Fibroblast of pulmonary artery (primary cell): ENCODE results near the gene C12orf50.

ENCODE experiments used
- DNase-seq: peaks from one replicate; pipeline ENCODE4 v3.0.0-alpha.2; 2010; ENCODE audit warnings: low read depth
- H3K4me3 ChIP-seq: replicated peaks from 2 replicates; pipeline ENCODE4 v1.5.1; 2011; ENCODE audit warnings: low read depth, mild to moderate bottlenecking, control low read depth, low read length, moderate library complexity
- TF ChIP-seq, protein P1 (sequence below): IDR thresholded peaks from 2 replicates; pipeline ENCODE4 v1.5.1; 2011; ENCODE audit warnings: mild to moderate bottlenecking, control low read depth, low read length, inconsistent platforms; ENCODE audit errors: missing control alignments

Gene C12orf50, protein sequence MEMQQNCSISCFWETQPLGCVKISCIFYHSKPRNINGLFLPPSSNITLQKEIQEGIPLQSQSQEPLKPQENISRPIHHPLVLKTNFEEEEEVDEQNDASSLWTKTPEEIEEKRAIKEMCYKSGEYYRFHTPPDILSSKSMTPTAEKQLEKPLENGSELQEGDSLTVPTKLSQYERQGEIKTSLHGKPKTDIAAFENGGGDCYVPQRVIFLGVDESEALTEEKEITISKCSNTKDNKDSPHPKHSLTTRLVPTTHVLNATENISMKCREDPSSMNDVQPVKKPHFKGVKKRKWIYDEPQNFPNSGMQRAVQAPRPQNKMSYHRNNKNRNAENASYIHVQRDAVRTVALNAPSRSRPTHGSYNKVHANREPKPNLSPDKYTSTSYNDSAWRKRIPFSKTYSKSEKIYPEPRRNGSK

GRCh38 chr12:88029093-88029665 lies at the start of gene C12orf50:
TSS of gene C12orf50 (minus strand) at chr12:88029401. CDS start at chr12:88026962, 2,439 bp downstream.
- DNase-seq: no peak
- H3K4me3 ChIP-seq: no peak within 1 kb of the TSS
- TF ChIP-seq, protein P1, sequence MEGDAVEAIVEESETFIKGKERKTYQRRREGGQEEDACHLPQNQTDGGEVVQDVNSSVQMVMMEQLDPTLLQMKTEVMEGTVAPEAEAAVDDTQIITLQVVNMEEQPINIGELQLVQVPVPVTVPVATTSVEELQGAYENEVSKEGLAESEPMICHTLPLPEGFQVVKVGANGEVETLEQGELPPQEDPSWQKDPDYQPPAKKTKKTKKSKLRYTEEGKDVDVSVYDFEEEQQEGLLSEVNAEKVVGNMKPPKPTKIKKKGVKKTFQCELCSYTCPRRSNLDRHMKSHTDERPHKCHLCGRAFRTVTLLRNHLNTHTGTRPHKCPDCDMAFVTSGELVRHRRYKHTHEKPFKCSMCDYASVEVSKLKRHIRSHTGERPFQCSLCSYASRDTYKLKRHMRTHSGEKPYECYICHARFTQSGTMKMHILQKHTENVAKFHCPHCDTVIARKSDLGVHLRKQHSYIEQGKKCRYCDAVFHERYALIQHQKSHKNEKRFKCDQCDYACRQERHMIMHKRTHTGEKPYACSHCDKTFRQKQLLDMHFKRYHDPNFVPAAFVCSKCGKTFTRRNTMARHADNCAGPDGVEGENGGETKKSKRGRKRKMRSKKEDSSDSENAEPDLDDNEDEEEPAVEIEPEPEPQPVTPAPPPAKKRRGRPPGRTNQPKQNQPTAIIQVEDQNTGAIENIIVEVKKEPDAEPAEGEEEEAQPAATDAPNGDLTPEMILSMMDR: no peak

GRCh38 chr12:88067301-88067700 lies 38.1 kb upstream of the C12orf50 start:
- no peak overlapping the region for H3K4me3 ChIP-seq
- DNase-seq: peak; percentile 61
- TF ChIP-seq, protein P1: no peak

GRCh38 chr12:88063375-88063774 lies 34.2 kb upstream of the C12orf50 start:
- no peak overlapping the region for H3K4me3 ChIP-seq
- TF ChIP-seq, protein P1: no peak

DNA sequence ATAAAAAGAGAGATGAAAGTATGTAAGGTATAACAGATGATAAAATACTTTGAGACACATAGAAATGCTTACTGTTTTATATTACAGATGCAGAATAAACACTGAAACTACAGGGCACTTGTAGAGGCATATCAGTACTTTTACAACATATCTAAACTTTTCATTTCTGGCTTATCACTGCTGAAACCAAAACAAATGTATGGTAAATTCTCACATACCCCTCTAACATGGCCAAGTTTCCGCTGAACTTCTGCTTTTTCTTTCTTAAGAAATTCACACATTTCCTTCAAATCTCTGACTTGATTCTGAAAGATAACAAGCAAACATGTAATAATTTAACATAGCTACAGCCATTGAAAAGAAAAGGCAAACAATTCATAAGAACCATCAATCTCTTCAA lies 33.3 kb upstream of the C12orf50 start:
- no peak for DNase-seq
- TF ChIP-seq, protein P1: no peak
- no peak overlapping the region for H3K4me3 ChIP-seq

More at GRCh38 chr12:88063375-88063774, 34.2 kb upstream of the C12orf50 start:
- peak; percentile 23 for DNase-seq

DNA sequence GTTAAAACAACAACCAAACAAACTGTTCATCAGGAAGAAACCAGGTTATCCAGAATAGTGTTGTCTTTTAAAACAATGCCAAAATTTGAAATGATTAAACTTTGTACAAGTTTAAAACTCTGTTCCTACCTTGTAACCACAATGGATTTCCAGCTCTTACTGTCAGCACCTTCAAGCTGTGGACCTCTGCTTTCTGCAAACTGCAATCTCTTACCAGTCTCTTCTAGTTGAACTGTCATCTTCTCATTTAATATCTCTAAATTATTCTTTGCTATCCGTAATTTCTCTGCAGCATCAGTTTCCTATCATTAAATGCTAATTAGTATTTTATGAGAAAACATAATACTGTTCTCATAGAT lies 29.5 kb upstream of the C12orf50 start:
- no peak for DNase-seq
- H3K4me3 ChIP-seq: no peak overlapping the region
- TF ChIP-seq, protein P1: no peak

- H3K4me3 ChIP-seq: no peak overlapping the region
- peak; percentile 84 for DNase-seq
- TF ChIP-seq, protein P1: no peak
Measured at GRCh38 chr12:88057994-88058718, 29.0 kb upstream of the C12orf50 start.
